ENCODE results near the gene CFAP57. TPM values are rescaled to one million over a fixed set of nuclear protein-coding genes. Genes with fewer than 3 reads are reported as not detected.

Gene CFAP57
- total RNA-seq, 4 donors from 2014 or later: not detected

- H3K36me3 ChIP-seq: no peaks in the 10 kb centered on the region
- H3K27me3 ChIP-seq: no peaks in the 10 kb centered on the region
- no peak for DNase-seq
- H3K9me3 ChIP-seq: no peaks in the 10 kb centered on the region
- intact Hi-C loops (cut with DNase I; ENCODE audit: low total_unique reads): no loop called here
- in situ Hi-C loops (cut with MboI; ENCODE audit: low pct_ligation_motif_present in 1 of 4, low pct_unique_long_range_greater_than_20kb in 1 of 4, low sequenced_read_pairs in 3 of 4): no loop called here
- 88 to 90% methylated on average over 3 of the region's 3 CpGs for WGBS, 2 donors (ENCODE audit: low coverage in 1 of 2)
- no peak overlapping the region for H3K4me3 ChIP-seq
- no peaks in the 10 kb centered on the region for H3K4me1 ChIP-seq
- TF ChIP-seq POLR2AphosphoS5 (IDR thresholded peaks at IDR 0.05) (no peak), POLR2A (IDR thresholded peaks at IDR 0.05) (no peak), EP300 (IDR thresholded peaks at IDR 0.05; ENCODE audit: low read depth) (no peak), CTCF (IDR thresholded peaks at IDR 0.05) (no peak)
- no peak overlapping the region for H3K27ac ChIP-seq
These were observed 12.9 kb downstream of the CFAP57 start for GRCh38 chr1:43184995-43185394.

GRCh38 chr1:43188106-43188505 lies 16.0 kb downstream of the CFAP57 start:
- no peaks in the 10 kb centered on the region for H3K4me1 ChIP-seq
- no peaks in the 10 kb centered on the region for H3K36me3 ChIP-seq
- 58 to 67% methylated on average over 1 of the region's 1 CpG for WGBS, 2 donors (ENCODE audit: low coverage in 1 of 2)
- no peak overlapping the region for H3K27ac ChIP-seq
- no peak overlapping the region for H3K4me3 ChIP-seq
- H3K9me3 ChIP-seq: no peaks in the 10 kb centered on the region
- intact Hi-C loops (cut with DNase I; ENCODE audit: low total_unique reads): no loop called here
- H3K27me3 ChIP-seq: no peaks in the 10 kb centered on the region
- TF ChIP-seq CTCF (IDR thresholded peaks at IDR 0.05) (no peak), POLR2A (IDR thresholded peaks at IDR 0.05) (no peak), EP300 (IDR thresholded peaks at IDR 0.05; ENCODE audit: low read depth) (no peak)
- in situ Hi-C loops (cut with MboI; ENCODE audit: low pct_ligation_motif_present in 1 of 4, low pct_unique_long_range_greater_than_20kb in 1 of 4, low sequenced_read_pairs in 3 of 4): no loop called here
- DNase-seq: no peak

DNA sequence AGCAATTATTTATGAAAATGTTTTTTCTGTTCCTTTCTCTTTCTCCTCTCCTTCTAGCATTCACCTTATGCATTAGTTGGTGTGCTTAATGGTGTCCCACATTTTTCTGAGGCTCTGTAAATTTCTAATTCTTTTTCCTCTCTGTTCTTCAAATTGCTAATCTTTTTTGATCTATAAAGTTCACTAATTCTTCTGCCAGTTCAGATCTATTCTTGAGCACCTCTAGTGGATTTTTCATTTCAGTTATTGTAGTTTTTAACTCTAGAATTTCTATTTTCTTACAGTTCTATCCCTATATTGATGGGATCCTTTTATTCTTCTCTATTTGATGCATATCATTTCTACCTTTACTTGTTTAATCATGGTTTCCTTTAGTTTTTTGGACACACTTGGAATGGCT lies 22.4 kb downstream of the CFAP57 start:
- Histone ChIP-seq H3K9me3 (no peaks in the 10 kb centered on the region), H3K27ac (no peak overlapping the region), H3K4me1 (no peaks in the 10 kb centered on the region), H3K4me3 (no peak overlapping the region), H3K36me3 (no peaks in the 10 kb centered on the region), H3K27me3 (peaks cover 18% of the 10 kb centered on the region)
- intact Hi-C loops (cut with DNase I; ENCODE audit: low total_unique reads) (no loop called here), in situ Hi-C loops (cut with MboI; ENCODE audit: low pct_ligation_motif_present in 1 of 4, low pct_unique_long_range_greater_than_20kb in 1 of 4, low sequenced_read_pairs in 3 of 4) (no loop called here)
- DNase-seq: no peak
- TF ChIP-seq POLR2A (IDR thresholded peaks at IDR 0.05) (no peak), EP300 (IDR thresholded peaks at IDR 0.05; ENCODE audit: low read depth) (no peak), POLR2AphosphoS5 (IDR thresholded peaks at IDR 0.05) (no peak)

- H3K4me3 ChIP-seq: no peak overlapping the region
- H3K36me3 ChIP-seq: no peaks in the 10 kb centered on the region
- 85 to 90% methylated on average over 7 of the region's 7 CpGs for WGBS, 2 donors (ENCODE audit: low coverage in 1 of 2)
- DNase-seq: no peak
- H3K27ac ChIP-seq: no peak overlapping the region
- TF ChIP-seq POLR2AphosphoS5 (IDR thresholded peaks at IDR 0.05) (no peak), CTCF (IDR thresholded peaks at IDR 0.05) (no peak)
- H3K4me1 ChIP-seq: no peaks in the 10 kb centered on the region
- in situ Hi-C loops (cut with MboI; ENCODE audit: low pct_ligation_motif_present in 1 of 4, low pct_unique_long_range_greater_than_20kb in 1 of 4, low sequenced_read_pairs in 3 of 4): no loop called here
- intact Hi-C loops (cut with DNase I; ENCODE audit: low total_unique reads): no loop called here
- peaks cover 18% of the 10 kb centered on the region for H3K27me3 ChIP-seq
- H3K9me3 ChIP-seq: no peaks in the 10 kb centered on the region
These were observed 25.4 kb downstream of the CFAP57 start for GRCh38 chr1:43197343-43198127.

Data from transverse colon (tissue), 4 donors.